Transverse colon (tissue), 4 donors: Measurements from ENCODE around the gene IFNGR1. TPM values are rescaled to one million over a fixed set of nuclear protein-coding genes. Genes with fewer than 3 reads are reported as not detected.

Source experiments
- DNase-seq: peaks from one replicate; pipeline ENCODE4 v3.0.0-alpha.2; 2019
- H3K27ac ChIP-seq, 4 donors: fragments of 200-600 bp; sonication (generic); 2 replicates each; pipeline ENCODE4 v1.5.1; 2016 to 2018; ENCODE audit warnings: inconsistent platforms in 4 of 4
- H3K27me3 ChIP-seq: fragments of 200-600 bp; sonication (generic); 2 replicates; pipeline ENCODE4 v1.5.1; 2017; ENCODE audit warnings: inconsistent platforms
- H3K36me3 ChIP-seq, 4 donors: fragments of 200-600 bp; sonication (generic); 2 replicates each; pipeline ENCODE4 v1.5.1; 2017 to 2019; ENCODE audit warnings: inconsistent platforms in 4 of 4
- H3K4me1 ChIP-seq, 4 donors: fragments of 200-600 bp; sonication (generic); 2 replicates each; pipeline ENCODE4 v1.5.1; 2017 to 2020; ENCODE audit warnings: inconsistent platforms in 4 of 4
- H3K4me3 ChIP-seq, 4 donors: fragments of 200-600 bp; sonication (generic); 1 replicate in 1 of 4; 2 replicates in 3 of 4; pipeline versions ENCODE4 v1.5.1 to v1.6.1; 2017 to 2019; ENCODE audit warnings: inconsistent platforms in 4 of 4
- H3K9me3 ChIP-seq, 2 donors: fragments of 200-600 bp; sonication (generic); 2 replicates each; pipeline ENCODE4 v1.5.1; 2017 to 2019; ENCODE audit warnings: inconsistent platforms in 2 of 2
- CTCF ChIP-seq, 5 experiments: fragments of 200-600 bp in 3 of 5; fragments of 450-650 bp in 2 of 5; sonication (generic) in 3 of 5; IDR thresholded peaks; 1 replicate in 2 of 5; 2 replicates in 3 of 5; pipeline ENCODE4 v1.5.1; 2016 to 2017; ENCODE audit warnings: antibody characterized with exemption in 5 of 5, inconsistent platforms in 3 of 5, mild to moderate bottlenecking in 2 of 5, moderate library complexity in 1 of 5
- EP300 ChIP-seq: sonication (generic); formaldehyde crosslinking; IDR thresholded peaks from one replicate; pipeline ENCODE4 v1.6.1; 2017; ENCODE audit warnings: antibody characterized with exemption, low read depth
- POLR2A ChIP-seq: fragments of 450-650 bp; IDR thresholded peaks from one replicate; pipeline ENCODE4 v1.6.1; 2016; ENCODE audit warnings: antibody characterized with exemption, mild to moderate bottlenecking, moderate library complexity
- POLR2AphosphoS5 ChIP-seq, 3 donors: sonication (generic); formaldehyde crosslinking; IDR thresholded peaks; one replicate each; pipeline ENCODE4 v1.6.1; 2016; ENCODE audit warnings: antibody characterized with exemption in 3 of 3
- WGBS, 2 donors: methylation state at CpG; one replicate each; pipeline ENCODE4 v1.1.5; 2018; ENCODE audit warnings: low coverage in 1 of 2; 5-methylcytosine and 5-hydroxymethylcytosine counted together
- in situ Hi-C, 4 donors: fragments of 200-750 bp; cut with MboI; loops; one replicate each; pipeline versions ENCODE4 v1.15.0 to v1.15.1; 2017; ENCODE audit warnings: low sequenced_read_pairs in 3 of 4, low pct_ligation_motif_present in 1 of 4, low pct_unique_long_range_greater_than_20kb in 1 of 4
- intact Hi-C: fragments of 100-400 bp; cut with DNase I; formaldehyde crosslinking; loops from one replicate; pipeline ENCODE4 v1.15.1; 2023; ENCODE audit warnings: low total_unique reads
- total RNA-seq, 4 donors: library from RNA; depleted of rRNA; stranded (reverse); fragments of >200 nt; gene quantifications; one replicate each; pipeline ENCODE4 v1.1.0, GENCODE V29; 2016

IFNGR1 gene
- total RNA-seq, 4 donors from 2014 or later: 7.0 to 116 (median 86.8) TPM

GRCh38 chr6:137264311-137265075 lies 45.3 kb upstream of the IFNGR1 start:
- H3K27me3 ChIP-seq: no peaks in the 10 kb centered on the region
- no peaks in the 10 kb centered on the region for H3K36me3 ChIP-seq
- intact Hi-C loops (no loop called here), in situ Hi-C loops (loop anchor here in 1 of 4 donors (25.0 kb wide), 1 partner anchor 373 kb away; no protein-coding TSS in a partner anchor)
- no peaks in the 10 kb centered on the region for H3K9me3 ChIP-seq
- H3K27ac ChIP-seq: no peak overlapping the region
- DNase-seq: no peak
- H3K4me1 ChIP-seq: peaks cover 0 to 14% (median 2%) of the 10 kb centered on the region in 4 donors
- TF ChIP-seq POLR2AphosphoS5 (IDR thresholded peaks at IDR 0.05) (no peak), POLR2A (no peak), CTCF (IDR thresholded peaks at IDR 0.05) (no peak), EP300 (no peak)
- WGBS, 2 donors: 66 to 71% methylated on average over 5 of the region's 5 CpGs
- no peak overlapping the region for H3K4me3 ChIP-seq

GRCh38 chr6:137261761-137262160 lies 42.6 kb upstream of the IFNGR1 start:
- intact Hi-C loops: no loop called here
- no peak for TF ChIP-seq POLR2AphosphoS5 (IDR thresholded peaks at IDR 0.05)
- no peak for TF ChIP-seq EP300
- TF ChIP-seq CTCF (IDR thresholded peaks at IDR 0.05): no peak
- no peak for TF ChIP-seq POLR2A
- DNase-seq: no peak
- Histone ChIP-seq H3K9me3 (no peaks in the 10 kb centered on the region), H3K27me3 (no peaks in the 10 kb centered on the region), H3K36me3 (no peaks in the 10 kb centered on the region), H3K27ac (peak overlapping the region in 2 of 4 donors; percentile 22 to 32), H3K4me1 (peaks cover 0 to 14% (median 2%) of the 10 kb centered on the region in 4 donors), H3K4me3 (no peak overlapping the region)
- in situ Hi-C loops: loop anchor here in 1 of 4 donors (25.0 kb wide), 1 partner anchor 376 kb away; no protein-coding TSS in a partner anchor

- in situ Hi-C loops: loop anchor here in 1 of 4 donors (25.0 kb wide), 1 partner anchor 376 kb away; no protein-coding TSS in a partner anchor
- no peak for DNase-seq
- Histone ChIP-seq H3K27me3 (no peaks in the 10 kb centered on the region), H3K4me3 (no peak overlapping the region), H3K4me1 (peaks cover 0 to 14% (median 2%) of the 10 kb centered on the region in 4 donors), H3K9me3 (no peaks in the 10 kb centered on the region), H3K27ac (peak overlapping the region in 2 of 4 donors; percentile 22 to 32), H3K36me3 (no peaks in the 10 kb centered on the region)
- intact Hi-C loops: no loop called here
- TF ChIP-seq POLR2AphosphoS5 (IDR thresholded peaks at IDR 0.05) (no peak), CTCF (IDR thresholded peaks at IDR 0.05) (no peak), EP300 (no peak), POLR2A (no peak)
- 23 to 40% methylated on average over 3 of the region's 3 CpGs for WGBS, 2 donors
Observed at GRCh38 chr6:137261361-137261760, 42.2 kb upstream of the IFNGR1 start.

GRCh38 chr6:137260217-137260616 lies 41.0 kb upstream of the IFNGR1 start:
- Histone ChIP-seq H3K36me3 (no peaks in the 10 kb centered on the region), H3K4me3 (no peak overlapping the region), H3K27ac (no peak overlapping the region), H3K27me3 (no peaks in the 10 kb centered on the region), H3K4me1 (peaks cover 0 to 14% (median 2%) of the 10 kb centered on the region in 4 donors), H3K9me3 (peaks cover 3 to 7% of the 10 kb centered on the region in 2 donors)
- in situ Hi-C loops: loop anchor here in 1 of 4 donors (25.0 kb wide), 1 partner anchor 377 kb away; no protein-coding TSS in a partner anchor
- DNase-seq: no peak
- TF ChIP-seq POLR2AphosphoS5 (IDR thresholded peaks at IDR 0.05) (no peak), POLR2A (no peak), CTCF (IDR thresholded peaks at IDR 0.05) (no peak), EP300 (no peak)
- intact Hi-C loops: no loop called here
- 75 to 85% methylated on average over 6 of the region's 6 CpGs for WGBS, 2 donors
